SJCRH30 (cell line): ENCODE data around the gene FOXL2NB. TPM values are rescaled to one million over a fixed set of nuclear protein-coding genes. Genes with fewer than 3 reads are reported as not detected.

Experiments
- DNase-seq, 2 experiments: peaks; one replicate each; pipeline ENCODE4 v3.0.0-alpha.2; 2015 to 2020
- H3K27ac ChIP-seq: fragments of 250-450 bp; sonication (Bioruptor Pico); 2 replicates; pipeline ENCODE4 v1.5.1; 2020; ENCODE audit warnings: mild to moderate bottlenecking, moderate library complexity
- H3K27me3 ChIP-seq: fragments of 250-450 bp; sonication (Bioruptor Pico); 2 replicates; pipeline ENCODE4 v1.5.1; 2020; ENCODE audit warnings: mild to moderate bottlenecking, moderate library complexity
- H3K36me3 ChIP-seq: fragments of 250-450 bp; sonication (Bioruptor Pico); 2 replicates; pipeline ENCODE4 v1.5.1; 2020; ENCODE audit warnings: mild to moderate bottlenecking, moderate library complexity
- H3K4me1 ChIP-seq: fragments of 250-450 bp; sonication (Bioruptor Pico); 2 replicates; pipeline ENCODE4 v1.5.1; 2020; ENCODE audit warnings: mild to moderate bottlenecking, moderate library complexity
- H3K4me3 ChIP-seq: fragments of 250-450 bp; sonication (Bioruptor Pico); 2 replicates; pipeline ENCODE4 v1.5.1; 2020; ENCODE audit warnings: mild to moderate bottlenecking, moderate library complexity
- H3K9me3 ChIP-seq: fragments of 250-450 bp; sonication (Bioruptor Pico); replicated peaks from 2 replicates; pipeline ENCODE4 v1.5.1; 2020; ENCODE audit warnings: mild to moderate bottlenecking, moderate library complexity
- total RNA-seq: library from RNA; depleted of rRNA; stranded (reverse); fragments of >200 nt; shearing (Covaris generic); gene quantifications from 2 replicates; pipeline ENCODE4 v1.2.3, GENCODE V29; 2014; rRNA removed

Gene FOXL2NB
- 0.23 and 0.34 TPM in 2 replicates for total RNA-seq

GRCh38 chr3:138946663-138947494, at the start of gene FOXL2NB, which contains the start of gene FOXL2:
FOXL2NB (plus strand) TSS chr3:138947217; CDS start chr3:138947365, 148 bp downstream.
FOXL2 (minus strand) TSS chr3:138947137; CDS start chr3:138946722, 415 bp downstream.
- H3K4me1 ChIP-seq: no peaks in the 10 kb centered on the region

GRCh38 chr3:138898301-138898700, 48.7 kb upstream of the FOXL2NB start:
- Histone ChIP-seq H3K4me3 (no peak overlapping the region), H3K4me1 (no peaks in the 10 kb centered on the region), H3K27ac (no peak overlapping the region), H3K36me3 (no peaks in the 10 kb centered on the region), H3K9me3 (no peaks in the 10 kb centered on the region), H3K27me3 (no peaks in the 10 kb centered on the region)
- DNase-seq: no peak

More at GRCh38 chr3:138946663-138947494, at the start of gene FOXL2NB, which contains the start of gene FOXL2:
- Histone ChIP-seq H3K36me3 (no peaks in the 10 kb centered on the region), H3K27me3 (no peaks in the 10 kb centered on the region), H3K27ac (no peak within 1 kb of the TSS), H3K4me3 (peak within 1 kb of the TSS; percentile 53), H3K9me3 (no peaks in the 10 kb centered on the region)
- peak; percentile 35 to 44 for DNase-seq

- Histone ChIP-seq H3K36me3 (no peaks in the 10 kb centered on the region), H3K4me3 (no peak overlapping the region), H3K9me3 (no peaks in the 10 kb centered on the region), H3K27ac (no peak overlapping the region), H3K4me1 (no peaks in the 10 kb centered on the region), H3K27me3 (no peaks in the 10 kb centered on the region)
- no peak for DNase-seq
These were observed 48.3 kb upstream of the FOXL2NB start for GRCh38 chr3:138898708-138899107.

GRCh38 chr3:138899351-138899991, 47.5 kb upstream of the FOXL2NB start:
- H3K4me1 ChIP-seq: no peaks in the 10 kb centered on the region
- H3K27ac ChIP-seq: no peak overlapping the region
- H3K4me3 ChIP-seq: no peak overlapping the region
- H3K9me3 ChIP-seq: no peaks in the 10 kb centered on the region
- no peaks in the 10 kb centered on the region for H3K27me3 ChIP-seq
- no peak for DNase-seq
- H3K36me3 ChIP-seq: no peaks in the 10 kb centered on the region

GRCh38 chr3:138901567-138901966, 45.5 kb upstream of the FOXL2NB start:
- no peak for DNase-seq
- no peaks in the 10 kb centered on the region for H3K27me3 ChIP-seq
- no peak overlapping the region for H3K27ac ChIP-seq
- H3K9me3 ChIP-seq: no peaks in the 10 kb centered on the region
- H3K4me1 ChIP-seq: no peaks in the 10 kb centered on the region
- H3K36me3 ChIP-seq: no peaks in the 10 kb centered on the region
- H3K4me3 ChIP-seq: no peak overlapping the region

- no peaks in the 10 kb centered on the region for H3K36me3 ChIP-seq
- no peaks in the 10 kb centered on the region for H3K4me1 ChIP-seq
- H3K9me3 ChIP-seq: no peaks in the 10 kb centered on the region
- no peaks in the 10 kb centered on the region for H3K27me3 ChIP-seq
- H3K27ac ChIP-seq: no peak overlapping the region
- no peak for DNase-seq
- no peak overlapping the region for H3K4me3 ChIP-seq
These were observed 44.8 kb upstream of the FOXL2NB start for GRCh38 chr3:138902171-138902570.

- no peaks in the 10 kb centered on the region for H3K4me1 ChIP-seq
- DNase-seq: no peak
- H3K27me3 ChIP-seq: no peaks in the 10 kb centered on the region
- H3K4me3 ChIP-seq: no peak overlapping the region
- no peaks in the 10 kb centered on the region for H3K36me3 ChIP-seq
- no peak overlapping the region for H3K27ac ChIP-seq
- no peaks in the 10 kb centered on the region for H3K9me3 ChIP-seq
These were observed 39.5 kb upstream of the FOXL2NB start for GRCh38 chr3:138907539-138907938.

- no peaks in the 10 kb centered on the region for H3K9me3 ChIP-seq
- no peaks in the 10 kb centered on the region for H3K27me3 ChIP-seq
- DNase-seq: no peak
- H3K27ac ChIP-seq: no peak overlapping the region
- no peak overlapping the region for H3K4me3 ChIP-seq
- H3K36me3 ChIP-seq: no peaks in the 10 kb centered on the region
- no peaks in the 10 kb centered on the region for H3K4me1 ChIP-seq
These were observed 38.2 kb upstream of the FOXL2NB start for GRCh38 chr3:138908846-138909245.

GRCh38 chr3:138909904-138910303, 37.1 kb upstream of the FOXL2NB start:
- Histone ChIP-seq H3K4me3 (no peak overlapping the region), H3K27ac (no peak overlapping the region), H3K36me3 (no peaks in the 10 kb centered on the region), H3K27me3 (no peaks in the 10 kb centered on the region), H3K9me3 (no peaks in the 10 kb centered on the region), H3K4me1 (no peaks in the 10 kb centered on the region)
- no peak for DNase-seq

GRCh38 chr3:138911621-138912020, 35.4 kb upstream of the FOXL2NB start:
- Histone ChIP-seq H3K9me3 (no peaks in the 10 kb centered on the region), H3K27me3 (no peaks in the 10 kb centered on the region), H3K4me1 (no peaks in the 10 kb centered on the region), H3K4me3 (no peak overlapping the region), H3K36me3 (no peaks in the 10 kb centered on the region), H3K27ac (no peak overlapping the region)
- DNase-seq: no peak

- no peaks in the 10 kb centered on the region for H3K9me3 ChIP-seq
- H3K36me3 ChIP-seq: no peaks in the 10 kb centered on the region
- H3K27ac ChIP-seq: no peak overlapping the region
- H3K4me3 ChIP-seq: no peak overlapping the region
- H3K4me1 ChIP-seq: no peaks in the 10 kb centered on the region
- no peaks in the 10 kb centered on the region for H3K27me3 ChIP-seq
- no peak for DNase-seq
These were observed 34.8 kb upstream of the FOXL2NB start for GRCh38 chr3:138912237-138912636.

- Histone ChIP-seq H3K27ac (no peak overlapping the region), H3K9me3 (no peaks in the 10 kb centered on the region), H3K27me3 (no peaks in the 10 kb centered on the region), H3K4me1 (no peaks in the 10 kb centered on the region), H3K4me3 (no peak overlapping the region), H3K36me3 (no peaks in the 10 kb centered on the region)
- DNase-seq: no peak
These were observed 33.3 kb upstream of the FOXL2NB start for GRCh38 chr3:138913766-138914165.

- Histone ChIP-seq H3K27me3 (no peaks in the 10 kb centered on the region), H3K27ac (no peak overlapping the region; the same call in 1 of the 2 replicates), H3K4me3 (peak overlapping the region; percentile 86), H3K4me1 (no peaks in the 10 kb centered on the region), H3K9me3 (no peaks in the 10 kb centered on the region), H3K36me3 (no peaks in the 10 kb centered on the region)
- no peak for DNase-seq
These were observed 32.0 kb upstream of the FOXL2NB start for GRCh38 chr3:138914870-138915502.

- Histone ChIP-seq H3K4me3 (peak overlapping the region; percentile 86), H3K4me1 (no peaks in the 10 kb centered on the region), H3K9me3 (no peaks in the 10 kb centered on the region), H3K27me3 (no peaks in the 10 kb centered on the region), H3K36me3 (no peaks in the 10 kb centered on the region), H3K27ac (peak overlapping the region; percentile 70)
- DNase-seq: peak; percentile 93
These were observed 31.2 kb upstream of the FOXL2NB start for GRCh38 chr3:138915503-138916498.
